GM18861 (cell line): ENCODE measurements around the gene UBXN1.
A peak's percentile ranks its signal among the peaks of the same experiment; 100 is the strongest.
"Not testable (repeated sequence)": the region's sequence is repeated elsewhere in the genome, so short reads cannot be mapped to it uniquely, and the experiment has no call there.

Source experiments
- ATAC-seq: cut with Tn5 transposase; IDR thresholded peaks from one replicate; pipeline ENCODE4 v1.9.1; 2021; ENCODE audit not compliant: unreplicated experiment

The UBXN1 gene

GRCh38 chr11:62673196-62673525 lies 5.7 kb downstream of the UBXN1 start:
- ATAC-seq, result no peak

- peak; percentile 52 for ATAC-seq
Measured at GRCh38 chr11:62671608-62672389, 7.1 kb downstream of the UBXN1 start, which contains the start of the genes LBHD1 and UQCC3. Gene LBHD1 (minus strand): TSS chr11:62672267. CDS start chr11:62670031, 2,236 bp downstream. Gene UQCC3 (plus strand): TSS chr11:62671673. CDS start chr11:62671746, 73 bp downstream.

- no peak for ATAC-seq
Measured at GRCh38 chr11:62671236-62671607, 7.7 kb downstream of the UBXN1 start.

- ATAC-seq, result no peak
Measured at GRCh38 chr11:62669420-62670161, 9.3 kb downstream of the UBXN1 start.

- ATAC-seq, result no peak
Measured at GRCh38 chr11:62667460-62667859, 11.4 kb downstream of the UBXN1 start.

GRCh38 chr11:62666259-62666926 lies 12.5 kb downstream of the UBXN1 start:
- no peak for ATAC-seq

GRCh38 chr11:62665599-62666258 lies 13.1 kb downstream of the UBXN1 start:
- no peak for ATAC-seq

- ATAC-seq, result peak; percentile 73
Measured at GRCh38 chr11:62665075-62665598, 13.7 kb downstream of the UBXN1 start, which contains the start of the genes C11orf98 and CSKMT. Gene C11orf98 (minus strand): TSS chr11:62665210. CDS start chr11:62665169, 41 bp downstream. Gene CSKMT (plus strand): TSS chr11:62665312. CDS start chr11:62665880, 568 bp downstream.

GRCh38 chr11:62664405-62665074 lies 14.3 kb downstream of the UBXN1 start:
- peak; percentile 10 for ATAC-seq

- no peak for ATAC-seq
Measured at GRCh38 chr11:62656796-62657429, 22.0 kb downstream of the UBXN1 start.

- no peak for ATAC-seq
Measured at GRCh38 chr11:62654297-62654696, 24.6 kb downstream of the UBXN1 start.

- no peak for ATAC-seq
Measured at GRCh38 chr11:62652161-62653006, 26.5 kb downstream of the UBXN1 start.

- not testable (repeated sequence) for ATAC-seq
Measured at GRCh38 chr11:62650283-62650682, 28.6 kb downstream of the UBXN1 start.

GRCh38 chr11:62649486-62649885 lies 29.4 kb downstream of the UBXN1 start:
- no peak for ATAC-seq

- no peak for ATAC-seq
Measured at GRCh38 chr11:62648967-62649364, 29.9 kb downstream of the UBXN1 start.

- ATAC-seq, result no peak
Measured at GRCh38 chr11:62648185-62648966, 30.5 kb downstream of the UBXN1 start.

GRCh38 chr11:62647609-62648005 lies 31.3 kb downstream of the UBXN1 start:
- no peak for ATAC-seq
